Parathyroid adenoma (tissue), 2 donors: ENCODE measurements around the gene PRKN.

Source experiments
- H2AFZ ChIP-seq: fragments of 300-600 bp; sonication (generic); one replicate; pipeline ENCODE4 v1.7.0; 2017; ENCODE audit warnings: antibody characterized with exemption, mild to moderate bottlenecking
- H3K27ac ChIP-seq: fragments of 300-600 bp; sonication (generic); one replicate; pipeline ENCODE4 v1.7.0; 2017
- H3K27me3 ChIP-seq: fragments of 300-600 bp; sonication (generic); one replicate; pipeline ENCODE4 v1.7.0; 2017; ENCODE audit warnings: low read length; ENCODE audit not compliant: control insufficient read depth, insufficient read depth
- H3K36me3 ChIP-seq: fragments of 300-600 bp; sonication (generic); one replicate; pipeline ENCODE4 v1.7.0; 2017; ENCODE audit warnings: low read length; ENCODE audit not compliant: control insufficient read depth, insufficient read depth
- H3K4me1 ChIP-seq: fragments of 300-600 bp; sonication (generic); one replicate; pipeline ENCODE4 v1.7.0; 2017; ENCODE audit warnings: control low read depth
- H3K4me2 ChIP-seq: fragments of 300-600 bp; sonication (generic); one replicate; pipeline ENCODE4 v1.7.0; 2017; ENCODE audit warnings: low read length
- H3K4me3 ChIP-seq: fragments of 300-600 bp; sonication (generic); one replicate; pipeline ENCODE4 v1.7.0; 2017; ENCODE audit warnings: low read depth, low read length
- H3K79me2 ChIP-seq: fragments of 300-600 bp; sonication (generic); one replicate; pipeline ENCODE4 v1.7.0; 2017; ENCODE audit warnings: control low read depth
- H3K9ac ChIP-seq: fragments of 300-600 bp; sonication (generic); one replicate; pipeline ENCODE4 v1.7.0; 2017; ENCODE audit warnings: mild to moderate bottlenecking
- H3K9me3 ChIP-seq: fragments of 300-600 bp; sonication (generic); one replicate; pipeline ENCODE4 v1.7.0; 2017; ENCODE audit warnings: low read length; ENCODE audit not compliant: control insufficient read depth
- CTCF ChIP-seq: fragments of 300-600 bp; sonication (generic); IDR thresholded peaks from one replicate; pipeline ENCODE4 v1.7.0; 2017; ENCODE audit warnings: antibody characterized with exemption, mild to moderate bottlenecking
- donor health status: primary hyperparathyroidism.

Gene PRKN

GRCh38 chr6:162710419-162710818 lies 17.1 kb downstream of the PRKN start:
- H3K36me3 ChIP-seq, result no peaks in the 10 kb centered on the region
- no peaks in the 10 kb centered on the region for H3K9me3 ChIP-seq
- no peak overlapping the region for H3K4me2 ChIP-seq
- no peak overlapping the region for H3K27ac ChIP-seq
- no peak overlapping the region for H2AFZ ChIP-seq
- H3K4me1 ChIP-seq, result no peaks in the 10 kb centered on the region
- H3K79me2 ChIP-seq, result no peaks in the 10 kb centered on the region
- no peak overlapping the region for H3K9ac ChIP-seq
- H3K27me3 ChIP-seq, result no peaks in the 10 kb centered on the region
- no peak for TF ChIP-seq CTCF
- H3K4me3 ChIP-seq, result no peak overlapping the region

- no peak overlapping the region for H3K9ac ChIP-seq
- H3K79me2 ChIP-seq, result no peaks in the 10 kb centered on the region
- H2AFZ ChIP-seq, result no peak overlapping the region
- no peaks in the 10 kb centered on the region for H3K36me3 ChIP-seq
- no peak overlapping the region for H3K4me2 ChIP-seq
- no peaks in the 10 kb centered on the region for H3K27me3 ChIP-seq
- H3K9me3 ChIP-seq, result no peaks in the 10 kb centered on the region
- no peak overlapping the region for H3K27ac ChIP-seq
- no peaks in the 10 kb centered on the region for H3K4me1 ChIP-seq
- no peak for TF ChIP-seq CTCF
- no peak overlapping the region for H3K4me3 ChIP-seq
Observed at GRCh38 chr6:162709431-162709830, 18.1 kb downstream of the PRKN start.

- H2AFZ ChIP-seq, result no peak overlapping the region
- H3K4me1 ChIP-seq, result no peaks in the 10 kb centered on the region
Observed at GRCh38 chr6:162708971-162709370, 18.6 kb downstream of the PRKN start.

GRCh38 chr6:162706232-162706631 lies 21.3 kb downstream of the PRKN start:
- Histone ChIP-seq H3K9me3 (no peaks in the 10 kb centered on the region), H3K27me3 (no peaks in the 10 kb centered on the region), H3K4me3 (no peak overlapping the region), H3K36me3 (no peaks in the 10 kb centered on the region), H3K9ac (no peak overlapping the region), H2AFZ (no peak overlapping the region), H3K79me2 (no peaks in the 10 kb centered on the region), H3K4me1 (no peaks in the 10 kb centered on the region), H3K27ac (no peak overlapping the region), H3K4me2 (no peak overlapping the region)
- no peak for TF ChIP-seq CTCF

More at GRCh38 chr6:162708971-162709370, 18.6 kb downstream of the PRKN start:
- H3K27ac ChIP-seq, result no peak overlapping the region
- no peak for TF ChIP-seq CTCF
- no peak overlapping the region for H3K9ac ChIP-seq
- no peaks in the 10 kb centered on the region for H3K27me3 ChIP-seq
- H3K9me3 ChIP-seq, result no peaks in the 10 kb centered on the region
- no peak overlapping the region for H3K4me3 ChIP-seq
- no peak overlapping the region for H3K4me2 ChIP-seq
- H3K36me3 ChIP-seq, result no peaks in the 10 kb centered on the region
- no peaks in the 10 kb centered on the region for H3K79me2 ChIP-seq

- H3K9me3 ChIP-seq, result no peaks in the 10 kb centered on the region
- no peak overlapping the region for H3K9ac ChIP-seq
- H3K4me3 ChIP-seq, result no peak overlapping the region
Observed at GRCh38 chr6:162705736-162706135, 21.8 kb downstream of the PRKN start.

More at GRCh38 chr6:162705736-162706135, 21.8 kb downstream of the PRKN start:
- Histone ChIP-seq H3K4me1 (no peaks in the 10 kb centered on the region), H2AFZ (no peak overlapping the region), H3K27me3 (no peaks in the 10 kb centered on the region), H3K36me3 (no peaks in the 10 kb centered on the region), H3K27ac (no peak overlapping the region), H3K4me2 (no peak overlapping the region), H3K79me2 (no peaks in the 10 kb centered on the region)
- TF ChIP-seq CTCF, result no peak
